GM18507 (cell line): ENCODE measurements around the gene YKT6.

Source experiments
- DNase-seq: peaks from one replicate; pipeline ENCODE4 v3.0.0; 2011; ENCODE audit warnings: low read depth; ENCODE audit not compliant: insufficient read length; ENCODE audit errors: extremely low spot score
- FAIRE-seq: peaks from 2 replicates; lab custom pipeline; 2011; peaks lifted over from hg19 to GRCh38; lab: Jason Lieb, UNC

The YKT6 gene

DNA sequence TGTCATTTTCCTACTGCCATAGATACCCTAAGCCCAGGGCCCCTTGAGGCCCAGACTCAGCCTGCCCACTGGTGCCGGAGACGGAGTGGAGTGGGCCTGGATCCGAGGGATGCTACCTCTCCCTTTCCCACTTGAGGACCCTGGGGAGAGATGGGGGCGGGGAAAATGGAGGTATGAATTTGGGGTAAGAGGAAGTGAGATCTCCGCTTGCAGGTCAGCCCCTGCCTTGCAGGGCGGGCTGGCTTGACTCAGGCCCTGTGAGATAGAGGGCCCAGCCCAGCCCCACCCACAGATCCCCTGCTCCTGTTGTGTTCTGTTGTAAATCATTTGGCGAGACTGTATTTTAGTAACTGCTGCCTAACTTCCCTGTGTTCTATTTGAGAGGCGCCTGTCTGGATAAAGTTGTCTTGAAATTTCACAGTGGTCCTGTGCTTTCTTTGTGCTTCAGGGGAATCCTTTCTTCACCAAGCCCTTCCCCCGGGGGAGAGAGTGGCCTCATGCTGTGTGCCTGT lies 13.2 kb downstream of the YKT6 start:
- FAIRE-seq = no peak

DNA sequence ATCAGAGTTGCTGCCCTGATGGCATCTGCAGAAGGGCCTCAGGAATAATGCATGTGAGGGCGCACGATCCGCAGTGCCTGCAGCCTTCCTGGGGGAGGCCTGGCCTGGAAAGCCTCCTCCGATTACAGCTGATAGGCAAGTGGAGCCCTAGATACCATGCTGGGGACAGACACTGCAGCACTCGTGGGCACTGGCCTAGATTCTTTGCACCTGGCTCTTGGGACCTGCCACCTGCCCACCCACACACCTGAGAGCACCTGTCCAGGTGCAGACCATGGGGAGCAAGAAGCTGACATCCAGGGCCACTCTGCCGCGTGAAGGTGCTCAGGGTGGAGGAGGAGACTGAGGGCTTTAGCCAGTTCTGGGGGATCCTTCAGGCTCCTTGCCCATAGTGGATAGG lies 14.8 kb downstream of the YKT6 start:
- FAIRE-seq (no peak), DNase-seq (no peak)

More for the DNA sequence above, 13.2 kb downstream of the YKT6 start:
- DNase-seq = no peak

DNA sequence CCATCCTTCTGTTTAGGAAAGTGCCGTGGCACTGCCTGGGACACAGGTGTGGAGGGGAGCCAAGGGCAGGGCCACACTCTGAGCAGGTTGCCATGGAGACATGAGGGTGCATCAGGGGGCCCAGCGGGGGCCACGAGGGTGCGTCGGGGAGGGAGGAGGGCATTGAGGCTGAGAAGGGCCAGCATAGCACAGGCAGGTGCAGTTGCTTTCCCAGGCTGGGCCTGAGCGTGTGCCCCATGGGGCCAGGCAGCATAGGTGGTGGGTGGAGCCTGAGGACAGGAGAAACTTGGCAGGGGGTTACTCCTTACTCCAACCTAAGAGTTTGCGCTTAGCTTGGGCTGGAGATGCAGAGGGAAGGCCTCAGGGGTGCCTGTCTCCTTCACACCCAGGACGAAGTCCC lies 15.2 kb downstream of the YKT6 start:
- FAIRE-seq (no peak), DNase-seq (no peak)

DNA sequence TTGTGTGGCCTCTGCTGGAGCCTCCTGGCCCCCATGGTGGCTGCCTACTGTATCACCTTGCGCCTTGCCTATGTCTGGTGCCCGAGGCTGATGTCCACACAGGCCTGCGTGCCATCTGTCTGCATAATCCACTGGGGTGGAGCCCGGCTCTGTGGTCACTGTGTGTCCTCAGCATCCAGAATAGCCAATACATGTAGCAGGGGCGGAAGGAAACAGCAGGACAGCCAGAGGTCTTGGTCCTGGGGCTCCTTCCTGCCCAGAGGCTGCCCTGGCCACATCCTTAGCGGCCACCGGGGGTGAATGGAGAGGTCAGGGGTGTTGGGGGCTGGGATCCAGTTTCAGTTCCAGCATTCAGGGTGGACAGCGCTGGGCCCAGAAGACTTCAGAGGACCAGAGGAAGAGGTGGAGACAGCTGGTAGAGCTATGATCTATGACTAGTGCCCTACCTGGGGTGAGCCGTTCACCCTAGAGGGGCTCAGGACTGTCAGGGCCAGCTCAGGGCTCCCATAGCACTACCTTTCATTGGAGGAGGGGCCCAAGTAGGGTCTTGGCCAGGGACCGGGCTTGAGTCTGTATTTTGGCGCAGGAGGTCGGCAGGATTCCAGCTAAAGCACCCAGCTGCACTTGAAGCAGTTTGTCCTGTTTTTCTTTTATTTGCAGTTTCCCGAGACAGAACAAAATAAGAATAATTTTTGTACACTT lies 15.9 kb downstream of the YKT6 start:
- no peak for FAIRE-seq
- no peak for DNase-seq

DNA sequence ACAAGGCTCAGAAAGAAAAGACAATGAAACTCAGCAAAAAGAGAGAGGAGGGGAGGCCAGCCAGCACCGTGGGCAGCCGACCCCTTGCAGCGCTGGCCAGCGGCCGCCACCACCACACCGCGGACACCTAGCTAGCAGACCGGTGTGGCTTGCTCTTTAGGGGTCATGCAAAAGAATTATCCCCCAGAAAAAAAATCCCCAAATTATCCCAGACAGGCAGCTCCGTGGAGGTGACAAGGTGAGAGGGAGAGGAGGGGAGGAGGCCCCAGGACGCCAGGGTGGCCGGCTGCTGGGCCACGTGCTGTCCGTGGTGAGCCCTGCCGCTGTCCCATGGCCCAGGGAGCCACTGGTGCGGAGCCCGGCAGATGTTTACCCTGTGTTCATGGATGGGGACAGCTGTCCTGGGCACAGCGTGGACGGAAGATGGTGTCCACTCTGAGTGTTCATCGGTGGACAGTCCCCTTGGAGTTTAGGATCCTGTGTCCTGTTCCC lies 16.5 kb downstream of the YKT6 start:
- FAIRE-seq = no peak
- DNase-seq = no peak

DNA sequence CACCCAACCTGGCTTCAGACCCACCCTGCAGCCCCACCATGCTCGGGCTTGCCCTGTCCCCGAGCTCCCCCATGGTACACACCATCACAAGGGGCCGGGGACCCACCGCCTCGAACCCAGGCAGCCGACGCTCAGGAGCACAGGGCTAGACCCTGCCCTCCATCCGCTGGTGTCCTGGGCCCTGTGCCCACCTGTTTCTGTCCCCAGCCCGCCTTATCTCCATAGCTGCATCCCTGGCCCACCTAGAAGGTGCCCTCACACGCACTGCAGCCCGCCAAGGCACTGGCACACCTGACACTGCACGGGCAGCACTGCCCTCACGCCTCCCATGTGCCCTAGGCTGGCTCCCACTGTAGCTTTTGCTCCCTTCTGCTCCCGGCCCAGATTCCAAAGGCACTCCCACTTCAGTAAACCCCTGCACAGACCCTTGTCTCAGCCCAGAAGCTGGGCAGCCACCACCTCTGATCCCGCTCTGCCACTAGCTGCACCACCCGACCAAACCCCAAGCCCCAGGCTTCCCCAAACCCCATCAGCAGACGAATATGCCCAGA lies 17.1 kb downstream of the YKT6 start:
- DNase-seq (no peak), FAIRE-seq (no peak)

DNA sequence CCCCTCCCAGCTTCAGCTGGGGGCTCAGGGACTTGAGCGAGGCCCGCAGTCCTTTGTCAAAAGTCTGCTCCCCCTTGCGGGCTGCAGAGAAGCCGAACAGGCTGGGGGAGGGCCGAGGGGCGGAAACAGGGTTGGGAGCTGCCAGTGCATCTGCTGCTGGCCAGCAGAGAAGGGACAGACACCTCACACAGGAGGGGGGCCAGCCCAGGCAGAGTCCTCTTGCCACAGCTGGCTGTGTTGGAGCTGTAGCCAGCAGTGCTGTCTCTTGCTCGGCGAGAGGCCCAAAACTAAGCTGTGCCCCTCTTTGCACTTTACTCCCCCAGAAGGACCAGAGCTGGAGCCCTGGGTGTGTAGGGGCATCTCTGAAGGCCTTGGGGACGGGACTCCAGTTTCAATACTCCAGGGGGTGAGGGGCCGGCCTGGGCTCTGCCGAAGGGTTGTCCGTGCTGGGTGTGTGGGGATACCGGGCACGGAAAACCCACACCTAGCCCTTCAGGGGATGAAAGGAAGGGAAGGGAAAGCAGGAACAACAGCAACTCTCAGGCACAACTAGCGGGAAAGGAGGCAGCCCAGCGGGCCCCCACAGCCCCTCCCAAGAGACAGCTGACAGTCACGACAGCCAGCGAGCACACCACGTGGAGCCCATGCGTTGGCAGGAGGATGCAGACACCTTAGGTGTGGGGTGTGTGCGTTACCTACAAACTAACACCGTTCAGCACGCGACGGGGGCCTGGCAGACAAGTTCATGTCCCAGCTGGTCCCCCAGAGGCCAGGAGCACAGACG lies 17.8 kb downstream of the YKT6 start:
- DNase-seq (no peak), FAIRE-seq (no peak)

DNA sequence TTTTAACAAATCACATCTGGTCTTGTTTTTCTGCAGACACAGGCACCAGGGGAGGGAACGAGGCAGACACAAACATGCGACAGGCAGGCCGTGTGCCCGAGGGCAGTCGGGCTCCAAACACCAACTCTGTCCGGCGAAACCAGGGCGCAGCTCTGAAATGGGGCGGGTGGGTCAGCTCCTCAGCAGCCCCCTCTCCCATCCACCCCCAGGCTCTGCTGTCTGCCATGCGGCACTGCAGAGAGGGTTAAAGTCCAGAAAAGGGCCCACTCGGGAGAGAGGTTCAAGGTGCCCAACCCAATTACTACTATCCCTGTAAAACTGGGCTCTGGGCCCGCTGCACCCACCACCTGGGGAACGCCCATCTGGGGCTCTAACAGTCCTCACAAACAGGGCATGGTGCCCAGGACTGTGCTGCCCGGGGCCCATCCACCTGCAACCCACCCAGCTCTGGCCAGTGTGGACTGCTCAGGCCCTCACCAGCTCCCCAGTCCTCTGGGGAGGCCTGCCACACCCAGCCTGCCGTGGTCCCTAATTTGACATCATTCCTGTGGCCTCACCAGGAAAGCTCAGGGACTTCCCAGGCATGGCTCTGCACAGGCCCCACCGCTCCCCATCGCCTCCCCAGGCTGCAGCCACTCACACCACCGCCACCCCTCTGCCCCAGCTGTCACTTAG lies 18.7 kb downstream of the YKT6 start:
- no peak for FAIRE-seq
- DNase-seq = no peak

DNA sequence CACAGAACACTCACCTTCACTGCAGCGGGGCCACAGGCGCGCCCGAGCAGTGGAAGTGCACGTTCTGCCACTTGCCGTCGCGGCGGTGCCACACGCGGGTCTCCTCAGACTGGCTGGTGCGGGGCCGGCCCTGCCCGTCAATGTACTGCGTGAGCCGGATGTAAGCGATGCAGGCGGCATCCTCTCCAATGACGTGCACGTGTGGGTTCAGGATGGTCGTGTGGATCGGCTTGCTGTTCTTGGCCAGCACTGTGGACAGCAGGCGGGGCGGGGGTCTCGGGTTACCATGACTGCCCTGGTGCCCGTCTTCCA lies 19.2 kb downstream of the YKT6 start:
- no peak for DNase-seq
- no peak for FAIRE-seq

DNA sequence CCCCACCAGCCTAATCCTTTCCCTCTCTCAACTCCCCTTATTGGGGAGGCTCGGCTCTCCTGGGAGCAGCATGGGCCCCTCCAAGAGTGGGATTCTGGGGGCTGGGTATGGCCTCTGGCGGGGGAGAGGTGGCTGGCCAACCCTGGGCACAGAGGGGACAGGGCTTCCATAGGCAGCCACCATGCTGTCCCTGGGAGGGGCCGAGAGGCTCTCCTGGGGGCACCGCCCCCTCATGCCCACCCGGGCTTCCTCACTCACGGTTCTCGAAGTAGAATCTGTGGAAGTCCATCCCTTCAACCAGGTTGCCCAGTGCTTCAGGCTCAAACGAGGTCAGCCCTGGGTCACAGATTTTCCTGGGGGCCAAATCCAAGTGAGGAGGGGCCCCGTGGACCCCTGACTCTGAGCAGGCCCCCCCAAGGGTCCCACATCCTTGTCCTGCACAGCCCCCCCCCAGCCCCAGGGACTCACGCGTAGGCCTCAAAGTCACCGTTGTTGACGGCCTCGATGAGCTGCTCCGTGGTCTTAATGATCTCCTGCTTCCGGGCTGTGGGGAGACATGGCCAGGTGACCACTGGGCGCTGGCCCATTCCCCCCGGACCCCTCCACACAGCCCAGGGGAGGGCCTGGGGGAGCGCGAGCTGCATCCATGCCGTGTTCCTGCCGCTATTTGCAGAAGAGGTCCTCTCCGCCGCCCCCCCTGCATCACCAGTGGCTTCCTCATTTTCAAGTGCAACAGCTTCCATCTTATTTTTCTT lies 19.8 kb downstream of the YKT6 start:
- FAIRE-seq (no peak), DNase-seq (no peak)

DNA sequence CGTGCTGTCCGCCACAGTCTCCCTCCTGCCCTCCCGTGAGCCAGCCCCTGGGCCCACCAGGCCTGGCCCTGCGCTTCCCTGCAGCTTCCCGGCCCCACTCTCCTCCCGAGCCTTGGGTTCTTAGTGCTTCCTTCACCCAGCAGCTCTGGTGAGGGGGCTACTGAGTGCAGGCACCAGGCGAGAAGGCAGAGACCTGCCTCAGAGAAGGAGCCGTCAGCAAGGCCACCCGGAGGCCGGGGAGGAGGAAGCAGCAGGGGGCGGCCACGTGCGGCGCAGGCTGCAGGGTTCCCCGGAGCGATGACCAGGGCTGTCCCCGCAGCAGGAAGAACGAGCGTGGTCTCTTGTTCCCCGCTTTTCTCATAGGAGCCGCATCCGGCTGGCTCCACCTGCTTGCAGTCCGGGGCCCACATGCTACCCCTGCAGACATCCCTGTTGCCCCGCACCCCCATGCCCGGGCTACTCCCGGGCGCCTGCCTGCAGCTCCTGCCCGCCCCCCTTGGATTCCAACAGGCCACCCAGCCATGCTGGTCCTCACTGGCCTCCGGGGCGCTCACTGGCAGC lies 20.5 kb downstream of the YKT6 start:
- FAIRE-seq = no peak
- no peak for DNase-seq

DNA sequence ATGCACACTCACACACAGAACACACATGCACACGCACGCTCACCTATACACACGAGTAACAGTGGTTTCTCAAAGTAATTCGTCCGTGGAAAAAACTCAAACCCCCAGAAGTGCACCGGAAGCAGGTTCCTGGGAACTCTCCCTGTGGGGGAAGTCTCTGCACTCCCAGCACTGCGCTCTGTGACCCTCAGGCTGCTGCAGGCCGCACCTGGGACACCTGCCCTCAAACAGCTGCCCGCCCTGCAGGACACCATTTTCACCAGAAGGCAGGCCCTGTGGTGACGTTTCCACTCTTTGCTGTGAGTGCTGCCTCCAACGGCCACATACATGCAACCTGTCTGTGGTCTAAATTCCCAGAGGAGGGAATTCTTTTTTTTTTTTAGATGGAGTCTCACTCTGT lies 21.3 kb downstream of the YKT6 start:
- FAIRE-seq (no peak), DNase-seq (no peak)

DNA sequence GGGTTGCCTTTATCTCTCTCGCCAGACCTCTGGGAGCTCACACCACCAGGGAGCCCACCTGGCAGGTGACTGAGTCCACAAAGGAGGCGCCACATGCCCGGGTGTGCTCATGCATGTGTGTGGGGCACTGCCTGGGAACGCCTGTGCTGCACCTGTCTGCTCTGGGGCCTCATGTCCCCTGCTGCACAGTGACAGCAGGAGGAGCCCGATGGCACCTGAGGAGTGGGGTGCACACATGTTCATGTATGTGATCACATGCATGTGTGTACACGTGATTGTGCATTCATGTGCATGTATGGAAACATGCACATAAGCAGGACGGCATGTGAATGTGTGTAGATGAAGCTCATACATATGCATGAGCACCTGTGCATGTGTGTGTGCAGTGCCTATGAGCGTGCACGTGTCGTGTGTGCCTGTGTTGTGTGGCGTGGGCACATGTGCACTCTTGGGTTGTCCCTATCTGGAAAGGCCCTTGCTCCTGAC lies 22.0 kb downstream of the YKT6 start:
- FAIRE-seq = no peak
- no peak for DNase-seq

DNA sequence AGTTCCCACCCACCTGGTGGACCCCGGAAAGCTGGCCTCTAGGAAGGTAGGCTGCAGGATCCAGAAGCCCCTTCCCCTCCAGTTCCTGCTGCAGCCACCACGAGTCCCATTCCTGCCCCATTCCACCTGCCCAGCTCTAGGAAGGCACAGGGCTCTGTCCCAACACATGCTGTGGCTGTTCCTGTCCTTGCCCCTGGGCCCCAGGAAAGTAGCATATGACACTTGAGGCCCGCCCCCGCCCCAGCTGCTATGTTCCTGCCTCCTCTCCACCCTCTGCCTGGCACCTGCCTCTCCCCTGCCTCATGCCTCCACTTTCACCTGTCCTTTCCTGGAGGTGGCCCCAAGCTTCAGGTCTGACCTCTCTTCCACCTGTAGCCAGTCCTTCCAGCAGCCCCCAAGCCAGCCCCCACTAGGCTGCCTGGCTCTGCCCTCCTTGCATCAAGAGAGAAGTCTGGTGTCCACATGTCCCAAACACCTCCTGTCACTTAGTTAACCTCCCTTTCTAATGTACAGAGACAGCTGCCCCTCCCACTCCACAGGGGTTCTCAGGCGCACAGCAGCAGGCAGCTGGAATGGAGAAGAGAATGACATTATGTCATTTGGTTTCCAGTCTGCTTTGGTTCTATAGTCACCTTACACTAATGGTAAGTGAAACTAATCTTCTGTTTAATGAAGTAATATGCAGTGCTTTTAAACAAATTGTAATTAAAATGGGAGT lies 22.7 kb downstream of the YKT6 start:
- FAIRE-seq = no peak
- no peak for DNase-seq

DNA sequence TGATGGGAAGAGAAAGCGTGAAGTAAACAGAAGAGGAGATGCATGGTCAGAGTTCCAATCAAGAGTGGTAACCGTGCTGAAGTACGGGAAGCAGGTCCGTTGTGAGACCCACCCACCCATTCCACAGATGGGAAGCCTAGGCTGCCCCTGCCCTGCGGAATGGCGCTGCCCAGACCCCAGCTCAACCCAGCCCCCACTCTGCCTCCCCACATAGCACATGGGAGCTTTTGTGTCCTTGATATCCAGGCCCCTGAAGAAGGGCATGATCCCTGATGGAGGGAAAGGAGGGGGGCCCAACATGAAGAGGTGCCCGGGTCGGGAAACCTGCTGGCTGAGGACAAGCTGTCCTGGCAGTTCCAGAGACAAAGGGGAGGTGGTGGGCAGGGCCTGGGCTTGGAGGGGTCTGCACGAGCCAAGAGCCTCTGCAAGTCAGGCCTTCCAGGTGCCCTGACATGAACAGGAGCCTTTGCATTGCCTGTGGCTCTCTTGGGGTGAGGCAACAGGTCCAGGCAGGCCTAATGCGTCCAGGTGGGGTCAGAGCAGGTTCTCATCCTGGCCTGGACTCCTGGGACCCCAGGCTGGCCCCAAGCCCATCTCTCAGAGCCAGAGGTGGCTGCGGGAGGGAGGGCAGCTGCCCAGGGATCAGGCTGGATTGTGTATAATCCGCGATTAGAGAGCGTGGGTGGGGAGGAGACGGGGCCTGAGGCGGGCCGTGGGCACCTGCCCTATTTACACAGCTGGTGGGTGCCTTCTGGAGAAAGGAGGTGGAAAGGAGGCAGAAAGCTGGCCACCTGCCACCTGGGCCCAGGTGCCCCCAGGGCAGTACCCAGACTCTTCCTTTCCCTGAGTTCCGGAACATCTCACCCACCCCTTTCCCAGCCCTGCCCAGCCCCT lies 23.5 kb downstream of the YKT6 start:
- FAIRE-seq = no peak
- DNase-seq = no peak

DNA sequence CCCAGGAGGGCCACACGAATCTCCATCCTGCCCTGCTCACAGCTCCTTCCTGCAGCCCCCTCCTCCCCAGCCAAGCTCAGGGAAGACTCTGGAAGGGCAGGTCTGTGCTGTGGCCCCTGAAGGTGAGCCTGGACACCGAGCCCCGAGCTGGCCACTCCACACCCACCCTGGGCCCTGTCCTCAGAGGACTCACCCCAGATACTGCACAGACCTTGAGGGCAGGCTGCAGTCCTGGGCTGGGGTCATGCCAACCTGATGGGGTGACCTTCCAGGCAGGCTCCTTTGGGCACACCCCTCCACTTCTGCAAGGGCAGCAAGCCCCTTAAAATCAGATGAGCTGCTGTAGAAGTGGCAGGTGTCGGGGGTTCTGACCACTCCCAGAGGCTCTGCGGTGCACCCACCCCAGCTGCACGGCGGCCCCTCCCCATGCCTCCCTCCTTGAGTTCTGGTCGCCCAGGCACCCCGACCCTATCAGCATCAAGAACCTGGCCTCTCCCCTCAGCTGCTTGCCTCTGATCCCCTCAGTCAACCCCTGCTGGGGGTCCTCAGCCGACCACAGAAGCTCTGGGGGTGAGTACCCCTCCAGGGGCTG lies 24.3 kb downstream of the YKT6 start:
- no peak for DNase-seq
- no peak for FAIRE-seq
